Measurements from ENCODE around the gene LDLR.
A peak's percentile ranks its signal among the peaks of the same experiment; 100 is the strongest.
"Not testable (repeated sequence)": the region's sequence is repeated elsewhere in the genome, so short reads cannot be mapped to it uniquely, and the experiment has no call there.

Gene LDLR

GRCh38 chr19:11176466-11177193 is 87.4 kb downstream of the LDLR start:
- no peak for DNase-seq

GRCh38 chr19:11177592-11177991 is 88.3 kb downstream of the LDLR start:
- DNase-seq = no peak

- not testable (repeated sequence) for DNase-seq
Measured at GRCh38 chr19:11179145-11179465, 89.8 kb downstream of the LDLR start.

DNA sequence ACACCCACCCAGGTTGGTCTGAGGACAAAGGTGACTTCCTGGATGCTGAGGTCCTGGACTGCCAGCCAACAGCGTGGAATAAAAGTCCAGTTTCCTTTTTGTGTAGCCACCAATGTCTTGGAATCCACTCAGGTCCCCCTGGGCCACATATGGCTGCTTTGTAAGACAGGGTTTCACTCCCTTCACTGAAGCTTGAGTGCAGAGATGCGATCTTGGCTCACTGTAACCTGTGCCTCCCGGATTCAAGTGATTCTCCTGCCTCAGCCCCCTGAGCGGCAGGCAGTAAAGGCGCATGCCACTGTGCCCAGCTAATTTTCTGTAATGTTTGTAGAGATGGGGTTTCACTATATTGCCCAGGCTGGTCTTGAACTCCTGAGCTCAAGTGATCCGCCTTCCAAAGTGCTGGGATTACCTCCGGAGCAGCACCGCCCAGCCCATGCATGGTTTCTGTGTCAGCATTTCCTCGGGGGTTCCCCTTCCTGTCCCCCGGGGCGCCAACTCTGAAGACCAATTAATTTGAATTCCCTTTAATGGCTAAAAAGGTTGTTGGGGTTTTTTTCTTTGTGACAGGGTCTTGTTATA is 90.5 kb downstream of the LDLR start:
- peak; percentile 19 to 23 for DNase-seq

GRCh38 chr19:11180346-11180745 is 91.1 kb downstream of the LDLR start:
- no peak for DNase-seq

- DNase-seq = not testable (repeated sequence)
Measured at GRCh38 chr19:11180975-11181374, 91.7 kb downstream of the LDLR start.

DNA sequence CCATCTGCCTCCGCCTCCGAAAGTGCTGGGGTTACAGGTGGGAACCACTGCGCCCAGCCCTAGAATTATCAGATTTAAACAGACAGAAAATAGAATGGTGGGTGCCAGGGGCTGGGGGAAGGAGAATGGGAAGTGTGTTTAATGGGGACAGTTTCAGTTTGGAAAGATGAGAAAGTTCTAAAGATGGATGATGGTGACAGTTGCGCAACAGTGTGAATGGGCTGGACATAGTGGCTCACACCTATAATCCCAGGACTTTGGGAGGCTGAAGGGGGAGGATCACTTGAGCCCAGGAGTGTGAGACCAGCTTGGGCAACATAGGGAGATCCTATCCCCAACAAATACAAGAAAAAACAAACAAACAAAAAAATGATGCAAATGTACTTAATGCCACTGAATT is 92.2 kb downstream of the LDLR start:
- no peak for DNase-seq

All from activated CD4-positive, alpha-beta T cell treated with anti-CD3 and anti-CD28 coated beads, Interleukin-2, amount 50 U/mL, for 48 hours (primary cell).